ENCODE data around the gene FAM53B.

Gene FAM53B

DNA sequence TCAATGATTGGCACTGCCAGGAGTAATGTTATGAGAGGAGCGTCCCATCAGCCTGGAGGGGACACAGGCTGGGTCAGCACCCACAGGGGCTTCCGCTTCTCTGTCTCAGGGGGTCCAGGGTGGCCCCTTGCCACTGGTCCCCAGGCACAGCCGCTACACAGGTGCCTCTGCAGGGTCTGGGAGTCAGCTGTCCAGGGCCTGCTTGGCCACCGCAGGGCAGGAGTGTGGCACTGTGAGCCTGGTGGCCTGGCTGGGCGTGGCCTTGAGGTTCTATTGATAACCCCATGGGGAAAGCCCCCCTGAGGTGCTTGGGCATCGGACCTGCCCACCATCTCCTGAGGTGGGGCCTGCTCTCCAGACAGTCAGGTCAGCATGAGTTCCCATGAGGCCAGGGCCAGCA is 146.0 kb downstream of the FAM53B start:
- H3K9ac ChIP-seq (ENCODE audit: low read length): no peak overlapping the region
- no peak overlapping the region for H3K27ac ChIP-seq (ENCODE audit: low read depth, low read length)
- H3K14ac ChIP-seq (ENCODE audit: low read length): no peak overlapping the region
- H3K36me3 ChIP-seq (ENCODE audit: control insufficient read depth in 1 of 2, insufficient read depth in 2 of 2, low read length in 2 of 2): no peaks in the 10 kb centered on the region
- H4K12ac ChIP-seq (ENCODE audit: low read depth, low read length): no peak overlapping the region
- H3K27me3 ChIP-seq (ENCODE audit: insufficient read depth, low read length): no peaks in the 10 kb centered on the region
- H4K8ac ChIP-seq (ENCODE audit: low read depth, low read length): no peak overlapping the region
- H4K91ac ChIP-seq (ENCODE audit: low read depth, low read length): no peak overlapping the region
- H3K79me2 ChIP-seq (ENCODE audit: control insufficient read depth, insufficient read depth, low read length, poor library complexity): no peaks in the 10 kb centered on the region
- H2BK12ac ChIP-seq (ENCODE audit: low read length): no peak overlapping the region
- H3K4me3 ChIP-seq (ENCODE audit: low read depth, low read length): no peak overlapping the region
- peaks cover 3% of the 10 kb centered on the region for H3K9me3 ChIP-seq (ENCODE audit: insufficient read depth, low read depth, low read length)
- no peak overlapping the region for H3K23ac ChIP-seq (ENCODE audit: low read length)
- no peak overlapping the region for H2BK120ac ChIP-seq (ENCODE audit: insufficient read depth, low read length, poor library complexity)
- no peak overlapping the region for H2BK5ac ChIP-seq (ENCODE audit: low read depth, low read length, poor library complexity)
- no peak overlapping the region for H3K4ac ChIP-seq (ENCODE audit: low read depth, low read length)
- H3K4me1 ChIP-seq (ENCODE audit: control insufficient read depth in 1 of 2, insufficient read depth in 2 of 2, low read length in 2 of 2): no peaks in the 10 kb centered on the region
- no peaks in the 10 kb centered on the region for H3K79me1 ChIP-seq (ENCODE audit: low read length)
- H2AFZ ChIP-seq (ENCODE audit: insufficient read depth, low read length, poor library complexity): no peak overlapping the region
- H3K18ac ChIP-seq (ENCODE audit: low read length): no peak overlapping the region
- WGBS (ENCODE audit: extremely low coverage, insufficient coverage, insufficient read length): no CpG with 5 or more reads among the region's 6 CpGs
- no peak for DNase-seq
- no peak overlapping the region for H2AK5ac ChIP-seq (ENCODE audit: low read length)
- H3K4me2 ChIP-seq (ENCODE audit: low read length): no peak overlapping the region

- no peak overlapping the region for H4K91ac ChIP-seq (ENCODE audit: low read depth, low read length)
- no peak overlapping the region for H4K8ac ChIP-seq (ENCODE audit: low read depth, low read length)
- no peak overlapping the region for H3K4me3 ChIP-seq (ENCODE audit: low read depth, low read length)
- H3K27me3 ChIP-seq (ENCODE audit: insufficient read depth, low read length): no peaks in the 10 kb centered on the region
- H3K9me3 ChIP-seq (ENCODE audit: insufficient read depth, low read depth, low read length): peaks cover 3% of the 10 kb centered on the region
- H3K14ac ChIP-seq (ENCODE audit: low read length): no peak overlapping the region
- no peak overlapping the region for H2AK5ac ChIP-seq (ENCODE audit: low read length)
- H3K4ac ChIP-seq (ENCODE audit: low read depth, low read length): no peak overlapping the region
- H3K36me3 ChIP-seq (ENCODE audit: control insufficient read depth in 1 of 2, insufficient read depth in 2 of 2, low read length in 2 of 2): no peaks in the 10 kb centered on the region
- no peaks in the 10 kb centered on the region for H3K79me2 ChIP-seq (ENCODE audit: control insufficient read depth, insufficient read depth, low read length, poor library complexity)
- no peak overlapping the region for H3K27ac ChIP-seq (ENCODE audit: low read depth, low read length)
- H3K4me1 ChIP-seq (ENCODE audit: control insufficient read depth in 1 of 2, insufficient read depth in 2 of 2, low read length in 2 of 2): no peaks in the 10 kb centered on the region
- H3K4me2 ChIP-seq (ENCODE audit: low read length): no peak overlapping the region
- no CpG with 5 or more reads among the region's 10 CpGs for WGBS (ENCODE audit: extremely low coverage, insufficient coverage, insufficient read length)
- no peaks in the 10 kb centered on the region for H3K79me1 ChIP-seq (ENCODE audit: low read length)
- no peak overlapping the region for H4K12ac ChIP-seq (ENCODE audit: low read depth, low read length)
- no peak overlapping the region for H3K18ac ChIP-seq (ENCODE audit: low read length)
- no peak overlapping the region for H2BK12ac ChIP-seq (ENCODE audit: low read length)
- no peak overlapping the region for H2AFZ ChIP-seq (ENCODE audit: insufficient read depth, low read length, poor library complexity)
- no peak overlapping the region for H2BK120ac ChIP-seq (ENCODE audit: insufficient read depth, low read length, poor library complexity)
- no peak overlapping the region for H2BK5ac ChIP-seq (ENCODE audit: low read depth, low read length, poor library complexity)
- no peak overlapping the region for H3K23ac ChIP-seq (ENCODE audit: low read length)
- DNase-seq: no peak
- no peak overlapping the region for H3K9ac ChIP-seq (ENCODE audit: low read length)
Observed at GRCh38 chr10:124597846-124598165, 146.4 kb downstream of the FAM53B start.

DNA sequence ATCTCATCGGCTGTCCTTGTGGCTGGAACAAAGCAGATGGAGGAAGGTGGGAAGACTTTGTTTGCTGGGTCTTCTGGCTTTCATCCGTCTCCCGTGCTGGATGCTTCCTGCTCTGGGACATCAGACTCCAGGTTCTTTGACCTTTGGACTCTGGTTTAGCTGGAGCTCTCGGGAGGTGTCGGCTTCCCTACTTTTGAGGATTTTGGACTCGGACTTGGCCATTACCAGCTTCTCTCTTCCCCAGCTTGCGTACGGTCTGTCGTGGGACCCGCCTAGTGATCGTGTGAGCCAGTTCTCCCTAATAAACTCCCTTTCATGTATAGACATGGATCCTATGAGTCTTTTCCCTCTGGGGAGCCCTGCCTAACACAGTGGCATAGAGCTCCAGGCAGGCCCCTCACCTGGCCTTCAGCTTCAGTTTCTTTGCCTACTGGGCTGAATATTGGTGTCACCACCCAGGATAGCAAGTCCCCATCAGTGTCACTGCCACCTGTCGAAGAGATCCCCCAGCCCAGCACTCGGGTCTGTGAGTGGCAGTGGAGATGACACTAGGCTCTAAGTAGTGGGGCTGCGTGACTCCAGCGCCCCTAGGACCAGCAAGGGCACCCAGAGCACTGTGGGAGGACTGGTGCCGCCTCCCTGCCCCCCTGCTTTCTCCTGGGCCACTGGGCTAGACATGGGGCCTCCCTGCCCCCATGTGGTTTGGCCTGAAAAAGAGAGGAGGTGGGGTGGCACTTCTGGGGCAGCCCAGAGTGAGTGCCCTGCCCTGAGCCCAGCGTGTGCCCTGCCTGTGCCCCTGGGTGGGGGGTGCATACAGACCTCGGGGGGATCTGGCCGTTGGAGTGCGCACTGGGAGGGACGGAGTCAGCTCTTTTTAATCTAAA is 147.0 kb downstream of the FAM53B start:
- Histone ChIP-seq H3K14ac (ENCODE audit: low read length) (no peak overlapping the region), H2AK5ac (ENCODE audit: low read length) (no peak overlapping the region), H3K4me3 (ENCODE audit: low read depth, low read length) (no peak overlapping the region), H3K18ac (ENCODE audit: low read length) (no peak overlapping the region), H3K79me1 (ENCODE audit: low read length) (no peaks in the 10 kb centered on the region), H3K27me3 (ENCODE audit: insufficient read depth, low read length) (no peaks in the 10 kb centered on the region), H3K36me3 (ENCODE audit: control insufficient read depth in 1 of 2, insufficient read depth in 2 of 2, low read length in 2 of 2) (no peaks in the 10 kb centered on the region), H3K79me2 (ENCODE audit: control insufficient read depth, insufficient read depth, low read length, poor library complexity) (no peaks in the 10 kb centered on the region), H3K4ac (ENCODE audit: low read depth, low read length) (no peak overlapping the region), H3K9ac (ENCODE audit: low read length) (no peak overlapping the region), H2BK12ac (ENCODE audit: low read length) (no peak overlapping the region), H4K91ac (ENCODE audit: low read depth, low read length) (no peak overlapping the region), H3K4me2 (ENCODE audit: low read length) (no peak overlapping the region), H4K8ac (ENCODE audit: low read depth, low read length) (no peak overlapping the region), H2BK5ac (ENCODE audit: low read depth, low read length, poor library complexity) (no peak overlapping the region), H2AFZ (ENCODE audit: insufficient read depth, low read length, poor library complexity) (no peak overlapping the region), H3K4me1 (ENCODE audit: control insufficient read depth in 1 of 2, insufficient read depth in 2 of 2, low read length in 2 of 2) (no peaks in the 10 kb centered on the region), H3K9me3 (ENCODE audit: insufficient read depth, low read depth, low read length) (peaks cover 3% of the 10 kb centered on the region), H4K12ac (ENCODE audit: low read depth, low read length) (no peak overlapping the region), H3K23ac (ENCODE audit: low read length) (no peak overlapping the region), H3K27ac (ENCODE audit: low read depth, low read length) (no peak overlapping the region), H2BK120ac (ENCODE audit: insufficient read depth, low read length, poor library complexity) (no peak overlapping the region)
- no peak for DNase-seq
- WGBS (ENCODE audit: extremely low coverage, insufficient coverage, insufficient read length): no CpG with 5 or more reads among the region's 21 CpGs

- no CpG with 5 or more reads among the region's 18 CpGs for WGBS (ENCODE audit: extremely low coverage, insufficient coverage, insufficient read length)
- Histone ChIP-seq H3K79me1 (ENCODE audit: low read length) (no peaks in the 10 kb centered on the region), H3K9me3 (ENCODE audit: insufficient read depth, low read depth, low read length) (peaks cover 3% of the 10 kb centered on the region), H4K91ac (ENCODE audit: low read depth, low read length) (no peak overlapping the region), H2AK5ac (ENCODE audit: low read length) (no peak overlapping the region), H4K12ac (ENCODE audit: low read depth, low read length) (no peak overlapping the region), H2BK5ac (ENCODE audit: low read depth, low read length, poor library complexity) (no peak overlapping the region), H3K27ac (ENCODE audit: low read depth, low read length) (no peak overlapping the region), H3K79me2 (ENCODE audit: control insufficient read depth, insufficient read depth, low read length, poor library complexity) (no peaks in the 10 kb centered on the region), H4K8ac (ENCODE audit: low read depth, low read length) (no peak overlapping the region), H3K4me2 (ENCODE audit: low read length) (no peak overlapping the region), H3K4ac (ENCODE audit: low read depth, low read length) (no peak overlapping the region), H3K36me3 (ENCODE audit: control insufficient read depth in 1 of 2, insufficient read depth in 2 of 2, low read length in 2 of 2) (no peaks in the 10 kb centered on the region), H3K9ac (ENCODE audit: low read length) (no peak overlapping the region), H2BK12ac (ENCODE audit: low read length) (no peak overlapping the region), H2BK120ac (ENCODE audit: insufficient read depth, low read length, poor library complexity) (no peak overlapping the region), H3K14ac (ENCODE audit: low read length) (no peak overlapping the region), H3K27me3 (ENCODE audit: insufficient read depth, low read length) (no peaks in the 10 kb centered on the region), H3K18ac (ENCODE audit: low read length) (no peak overlapping the region), H3K4me3 (ENCODE audit: low read depth, low read length) (no peak overlapping the region), H3K23ac (ENCODE audit: low read length) (no peak overlapping the region), H2AFZ (ENCODE audit: insufficient read depth, low read length, poor library complexity) (no peak overlapping the region), H3K4me1 (ENCODE audit: control insufficient read depth in 1 of 2, insufficient read depth in 2 of 2, low read length in 2 of 2) (no peaks in the 10 kb centered on the region)
- DNase-seq: no peak
Observed at GRCh38 chr10:124596116-124596785, 147.9 kb downstream of the FAM53B start.
